Caco-2 (cell line): ENCODE data around the gene ARHGAP25. TPM values are rescaled to one million over a fixed set of nuclear protein-coding genes. Genes with fewer than 3 reads are reported as not detected.
"Not testable (repeated sequence)": the region's sequence is repeated elsewhere in the genome, so short reads cannot be mapped to it uniquely, and the experiment has no call there.

Experiments used
- BruUV-seq: library from RNA; stranded (reverse); fragments of 400-500 nt; replicated peaks from 2 replicates; lab custom pipeline; 2021; lab: Mats Ljungman, UMichigan
- CTCF ChIA-PET: fragments of 300-600 bp; sonication (Branson Sonifier 250); formaldehyde crosslinking; loops from one replicate; lab custom pipeline; 2022; ENCODE audit warnings: antibody characterized with exemption; lab: Charles Lee
- POLR2A ChIA-PET: fragments of 300-600 bp; sonication (Branson Sonifier 250); formaldehyde crosslinking; loops from one replicate; lab custom pipeline; 2022; ENCODE audit warnings: antibody characterized with exemption; lab: Charles Lee
- DNase-seq, 2 experiments: peaks; one replicate each; pipeline versions ENCODE4 v3.0.0 to v3.0.0-alpha.2; 2020 to 2022
- H3K27me3 ChIP-seq: replicated peaks from 2 replicates; pipeline ENCODE4 v1.6.0; 2011; ENCODE audit warnings: low read length; ENCODE audit not compliant: control insufficient read depth, insufficient read depth
- H3K36me3 ChIP-seq: 2 replicates; pipeline ENCODE4 v1.5.1; 2011; ENCODE audit warnings: low read length; ENCODE audit not compliant: control insufficient read depth, insufficient read depth
- H3K4me1 ChIP-seq: fragments of 250-450 bp; sonication (Bioruptor Pico); 2 replicates; pipeline ENCODE4 v1.5.1; 2020; ENCODE audit warnings: mild to moderate bottlenecking
- H3K4me3 ChIP-seq: 2 replicates; pipeline ENCODE4 v1.5.1; 2011; ENCODE audit warnings: low read depth, mild to moderate bottlenecking, control low read depth, low read length
- H3K9me3 ChIP-seq: fragments of 250-450 bp; sonication (Bioruptor Pico); 2 replicates; pipeline ENCODE4 v1.5.1; 2020; ENCODE audit warnings: mild to moderate bottlenecking, moderate library complexity
- H3K27ac Mint-ChIP-seq: one replicate; pipeline ENCODE4 v1.8.0; 2022; ENCODE audit warnings: mixed read lengths; ENCODE audit not compliant: unreplicated experiment
- H3K27me3 Mint-ChIP-seq: one replicate; pipeline ENCODE4 v1.8.0; 2022; ENCODE audit warnings: mixed read lengths; ENCODE audit not compliant: insufficient read depth, unreplicated experiment
- H3K36me3 Mint-ChIP-seq: one replicate; pipeline ENCODE4 v1.8.0; 2022; ENCODE audit warnings: mild to moderate bottlenecking, mixed read lengths; ENCODE audit not compliant: insufficient read depth, unreplicated experiment
- H3K4me1 Mint-ChIP-seq: one replicate; pipeline ENCODE4 v1.8.0; 2022; ENCODE audit warnings: low read depth, mixed read lengths; ENCODE audit not compliant: unreplicated experiment
- H3K4me3 Mint-ChIP-seq: one replicate; pipeline ENCODE4 v1.8.0; 2022; ENCODE audit warnings: mild to moderate bottlenecking, moderate library complexity, mixed read lengths; ENCODE audit not compliant: unreplicated experiment
- H3K9me3 Mint-ChIP-seq: one replicate; pipeline ENCODE4 v1.8.0; 2022; ENCODE audit warnings: mixed read lengths; ENCODE audit not compliant: unreplicated experiment
- CTCF ChIP-seq, 2 experiments: fragments of 200-600 bp in 1 of 2; IDR thresholded peaks; 1 replicate in 1 of 2; 2 replicates in 1 of 2; pipeline versions ENCODE4 v1.5.1 to v1.8.0; 2011 to 2022; ENCODE audit warnings: antibody characterized with exemption in 1 of 2, control low read depth in 1 of 2, inconsistent platforms in 1 of 2, low read depth in 1 of 2, low read length in 1 of 2, mild to moderate bottlenecking in 1 of 2, moderate library complexity in 1 of 2; ENCODE audit not compliant: insufficient read depth in 1 of 2, severe bottlenecking in 1 of 2, unreplicated experiment in 1 of 2
- intact Hi-C: fragments of 100-400 bp; cut with micrococcal nuclease; formaldehyde crosslinking; loops from one replicate; pipeline ENCODE4 v1.10.0; 2022; ENCODE audit not compliant: unreplicated experiment
- total RNA-seq: library from RNA; stranded (reverse); gene quantifications from 2 replicates; pipeline ENCODE4 v1.2.3, GENCODE V29; 2022

ARHGAP25 gene
- total RNA-seq, 1 experiment from 2014 or later: 0.48 TPM

DNA sequence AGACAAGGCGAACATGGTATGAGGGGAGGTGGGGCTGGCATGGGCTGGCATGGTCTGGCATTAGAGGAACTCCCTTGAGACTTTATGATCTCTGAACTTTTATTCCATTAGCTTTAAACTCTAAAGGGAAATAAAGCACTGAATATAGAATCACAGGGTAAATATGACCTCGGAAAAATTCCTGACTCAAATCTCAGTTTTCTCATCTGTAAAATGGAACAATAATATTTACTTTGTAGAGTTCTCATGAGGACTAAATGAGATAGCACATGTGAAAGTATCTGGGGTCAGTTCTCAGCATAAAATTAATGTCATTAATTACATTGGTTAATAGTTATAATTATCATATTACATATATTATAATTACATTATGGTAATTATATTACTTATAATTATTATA is 65.9 kb downstream of the ARHGAP25 start:
- no peaks in the 10 kb centered on the region for H3K36me3 Mint-ChIP-seq
- CTCF ChIA-PET: no interaction called here
- H3K9me3 ChIP-seq: no peaks in the 10 kb centered on the region
- H3K27me3 ChIP-seq: no peaks in the 10 kb centered on the region; the same call in none of the 2 replicates
- no TSS peak for BruUV-seq
- no peaks in the 10 kb centered on the region for H3K9me3 Mint-ChIP-seq
- H3K36me3 ChIP-seq: no peaks in the 10 kb centered on the region
- no peaks in the 10 kb centered on the region for H3K4me1 ChIP-seq
- intact Hi-C loops: no loop called here
- H3K27me3 Mint-ChIP-seq: peaks cover 8% of the 10 kb centered on the region
- H3K4me3 Mint-ChIP-seq: no peak overlapping the region
- TF ChIP-seq CTCF (IDR thresholded peaks at IDR 0.05; ENCODE audit: insufficient read depth in 1 of 2, low read depth in 1 of 2, low read length in 1 of 2, severe bottlenecking in 1 of 2, unreplicated experiment in 1 of 2): no peak
- no peak overlapping the region for H3K27ac Mint-ChIP-seq
- POLR2A ChIA-PET: no interaction called here
- H3K4me1 Mint-ChIP-seq: no peaks in the 10 kb centered on the region
- H3K4me3 ChIP-seq: no peak overlapping the region
- no peak for DNase-seq

GRCh38 chr2:68802161-68802560 is 67.5 kb downstream of the ARHGAP25 start:
- DNase-seq, H3K9me3 ChIP-seq, intact Hi-C loops, H3K36me3 Mint-ChIP-seq, POLR2A ChIA-PET, H3K27me3 Mint-ChIP-seq, H3K36me3 ChIP-seq, H3K9me3 Mint-ChIP-seq, H3K27me3 ChIP-seq, H3K4me3 Mint-ChIP-seq, H3K4me3 ChIP-seq, H3K4me1 Mint-ChIP-seq, H3K27ac Mint-ChIP-seq, BruUV-seq, H3K4me1 ChIP-seq, CTCF ChIA-PET: not testable (repeated sequence)

DNA sequence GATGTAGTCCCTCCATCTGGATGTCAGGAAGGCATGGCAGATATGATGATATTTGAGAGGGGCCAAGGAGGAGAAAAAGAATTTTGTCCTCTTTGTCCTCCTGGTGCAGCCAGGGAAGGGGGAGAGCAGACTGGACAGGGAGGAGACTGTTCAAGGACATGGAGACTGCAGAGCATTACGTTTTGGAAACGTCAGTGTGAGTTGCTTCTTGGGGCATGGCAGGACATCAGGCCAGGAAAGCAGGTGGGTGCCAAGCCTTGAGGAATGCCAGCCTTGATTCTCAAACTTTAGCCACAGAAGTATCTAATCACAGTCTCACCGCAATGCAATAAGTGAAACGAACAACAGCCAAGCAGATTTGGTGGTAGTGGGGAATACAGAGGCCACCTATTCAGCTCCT is 70.4 kb downstream of the ARHGAP25 start:
- Mint-ChIP-seq H3K36me3 (no peaks in the 10 kb centered on the region), H3K4me3 (no peak overlapping the region), H3K27ac (no peak overlapping the region), H3K4me1 (no peaks in the 10 kb centered on the region), H3K9me3 (no peaks in the 10 kb centered on the region), H3K27me3 (peaks cover 3% of the 10 kb centered on the region)
- no peak for DNase-seq
- no TSS peak for BruUV-seq
- no peak overlapping the region for H3K4me3 ChIP-seq
- H3K27me3 ChIP-seq: no peaks in the 10 kb centered on the region; the same call in 1 of the 2 replicates
- intact Hi-C loops: no loop called here
- POLR2A ChIA-PET: no interaction called here
- TF ChIP-seq CTCF (IDR thresholded peaks at IDR 0.05; ENCODE audit: insufficient read depth in 1 of 2, low read depth in 1 of 2, low read length in 1 of 2, severe bottlenecking in 1 of 2, unreplicated experiment in 1 of 2): no peak
- H3K9me3 ChIP-seq: no peaks in the 10 kb centered on the region
- H3K4me1 ChIP-seq: no peaks in the 10 kb centered on the region
- CTCF ChIA-PET: no interaction called here
- H3K36me3 ChIP-seq: no peaks in the 10 kb centered on the region
